Activated T-helper 2 cell treated with anti-CD3 and anti-CD28 coated beads, Interferon-gamma antibody, Interleukin-2, Interleukin-4, amounts not matched to agents 10 μg/mL and 5 μg/mL and 100 μg/mL, durations not matched to agents 14 hours and 24 hours and 36 hours (primary cell): ENCODE results near the gene CD164L2. TPM values are rescaled to one million over a fixed set of nuclear protein-coding genes. Genes with fewer than 3 reads are reported as not detected.

ENCODE experiments used
- DNase-seq: peaks from one replicate; pipeline ENCODE4 v3.0.0; 2021; ENCODE audit warnings: low spot score
- H3K27ac Mint-ChIP-seq: one replicate; pipeline ENCODE4 v1.8.0; 2021; ENCODE audit warnings: mixed read lengths
- H3K27me3 Mint-ChIP-seq: one replicate; pipeline ENCODE4 v1.8.0; 2021; ENCODE audit warnings: low read depth, mixed read lengths
- H3K36me3 Mint-ChIP-seq: one replicate; pipeline ENCODE4 v1.8.0; 2021; ENCODE audit warnings: low read depth, mixed read lengths
- H3K4me1 Mint-ChIP-seq: one replicate; pipeline ENCODE4 v1.8.0; 2021; ENCODE audit warnings: low read depth, mixed read lengths
- H3K4me3 Mint-ChIP-seq: one replicate; pipeline ENCODE4 v1.8.0; 2021; ENCODE audit warnings: low read depth, mild to moderate bottlenecking, moderate library complexity, mixed read lengths
- H3K9me3 Mint-ChIP-seq: one replicate; pipeline ENCODE4 v1.8.0; 2021; ENCODE audit warnings: mixed read lengths
- intact Hi-C: fragments of 100-400 bp; cut with micrococcal nuclease; formaldehyde crosslinking; loops from one replicate; pipeline ENCODE4 v1.15.1; 2023
- total RNA-seq: library from RNA; stranded (reverse); gene quantifications from 2 replicates; pipeline ENCODE4 v1.2.3, GENCODE V29; 2022

Gene CD164L2
- total RNA-seq, 1 donor from 2014 or later, result not detected

DNA sequence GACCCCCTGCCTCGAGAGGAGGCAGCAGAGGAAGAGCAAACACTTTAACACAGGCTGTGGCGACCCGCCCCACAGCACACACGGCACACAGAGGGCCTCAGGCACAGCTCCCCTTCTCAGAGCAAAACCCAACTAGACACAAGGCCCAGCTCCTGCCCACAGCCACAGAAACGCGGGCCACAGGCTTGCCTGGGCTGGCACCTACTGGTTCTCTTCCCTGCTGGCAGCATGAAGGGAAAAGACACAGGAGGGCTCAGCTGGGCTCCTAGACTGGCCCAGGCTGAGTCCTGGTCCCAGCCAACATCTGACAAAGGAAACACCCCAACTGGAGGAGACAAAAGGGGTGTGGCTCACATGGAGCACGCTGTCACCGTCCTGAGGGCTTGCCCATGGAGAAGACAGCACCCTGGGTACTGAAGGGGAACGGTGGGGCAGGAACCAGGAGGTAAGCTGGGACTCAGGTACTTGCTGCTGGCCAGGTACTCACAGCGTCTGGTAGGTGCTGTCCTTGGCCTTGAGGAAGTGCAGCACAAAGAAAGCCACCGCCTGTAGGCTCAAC lies 3.5 kb downstream of the CD164L2 start:
- DNase-seq, result no peak
- intact Hi-C loops, result no loop called here
- Mint-ChIP-seq H3K27me3 (peaks cover 12% of the 10 kb centered on the region), H3K4me3 (no peak overlapping the region), H3K9me3 (no peaks in the 10 kb centered on the region), H3K27ac (no peak overlapping the region), H3K4me1 (no peaks in the 10 kb centered on the region), H3K36me3 (no peaks in the 10 kb centered on the region)

DNA sequence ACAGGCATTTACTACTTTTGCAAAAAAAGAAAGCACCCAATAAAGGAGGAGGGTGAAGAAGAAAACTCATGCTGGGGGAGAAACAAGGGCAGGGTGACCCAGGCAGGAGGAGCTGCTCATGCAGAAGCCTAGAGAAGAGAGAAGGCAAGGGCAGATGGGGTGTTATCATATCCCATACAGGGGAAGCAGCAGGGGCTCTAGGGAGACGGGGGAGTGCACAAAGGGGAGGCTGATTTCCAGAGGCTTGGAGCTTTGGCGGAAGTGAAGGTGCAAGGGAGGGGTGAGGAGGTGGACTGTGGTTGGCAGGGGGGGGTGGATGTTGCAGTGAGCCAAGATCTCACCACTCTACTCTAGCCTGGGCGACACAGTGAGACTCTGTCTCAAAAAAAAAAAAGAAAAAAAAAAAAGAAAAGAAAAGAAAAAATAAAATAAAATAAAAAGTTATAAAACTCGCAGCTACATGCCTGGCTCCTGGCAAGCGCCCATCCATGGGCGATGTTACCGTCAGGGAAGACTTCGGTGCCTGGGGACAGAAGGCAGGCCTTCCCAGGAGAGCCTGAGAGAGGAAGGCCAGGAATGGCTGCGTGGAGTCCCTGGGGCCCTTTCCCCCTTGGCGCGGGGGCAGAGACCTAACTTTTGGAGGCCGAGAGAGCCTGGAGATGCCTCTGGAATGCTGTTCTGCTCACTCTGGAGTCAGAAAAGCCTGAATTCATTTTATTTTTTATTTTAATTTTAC lies 5.2 kb downstream of the CD164L2 start:
- no peak overlapping the region for H3K27ac Mint-ChIP-seq
- DNase-seq, result no peak
- H3K27me3 Mint-ChIP-seq, result peaks cover 12% of the 10 kb centered on the region
- H3K36me3 Mint-ChIP-seq, result no peaks in the 10 kb centered on the region
- intact Hi-C loops, result no loop called here
- H3K9me3 Mint-ChIP-seq, result no peaks in the 10 kb centered on the region
- no peak overlapping the region for H3K4me3 Mint-ChIP-seq
- H3K4me1 Mint-ChIP-seq, result no peaks in the 10 kb centered on the region

DNA sequence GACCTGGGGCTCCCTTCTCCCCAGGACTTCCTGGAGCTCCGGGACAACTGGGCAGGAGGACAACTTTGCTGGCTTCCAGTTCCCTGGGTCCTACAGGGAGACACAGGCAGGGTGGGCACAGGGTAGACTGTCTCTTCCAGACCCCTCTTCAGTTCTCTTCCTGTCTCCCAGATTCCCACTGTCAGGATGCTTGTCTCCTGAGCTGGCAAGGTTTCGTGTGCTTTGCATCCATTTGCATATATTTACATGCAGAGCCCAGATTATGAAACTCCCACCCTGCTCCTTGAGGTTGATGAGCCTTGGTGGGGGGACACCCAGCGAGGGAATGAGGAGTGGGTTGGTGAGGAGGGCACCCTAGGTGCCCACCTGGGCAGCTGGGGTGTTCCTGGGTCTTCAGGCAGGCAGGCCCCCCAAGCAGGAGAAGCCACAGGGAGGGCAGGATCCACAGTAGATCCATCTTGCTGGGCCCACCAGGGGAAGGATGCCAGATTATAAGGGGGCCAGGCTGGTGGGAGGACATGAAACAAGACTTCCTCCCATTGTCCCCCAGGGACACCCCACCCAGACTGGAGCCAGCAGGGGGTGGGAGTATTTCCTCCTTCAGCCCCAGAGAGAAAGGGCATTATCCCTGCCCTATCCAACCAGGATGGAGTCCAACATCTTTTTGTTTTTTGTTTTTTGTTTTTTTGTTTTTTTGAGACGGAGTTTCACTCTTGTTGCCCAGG lies 8.6 kb downstream of the CD164L2 start, which contains the start of gene FCN3:
Gene FCN3, minus strand, starts transcription at position 463 of the 725 bp plus-strand sequence. Its CDS starts 6 bp downstream, at position 457.
- H3K4me1 Mint-ChIP-seq, result peaks cover 3% of the 10 kb centered on the region
- no peak within 1 kb of the TSS for H3K4me3 Mint-ChIP-seq
- no peak for DNase-seq
- H3K9me3 Mint-ChIP-seq, result no peaks in the 10 kb centered on the region
- no peak within 1 kb of the TSS for H3K27ac Mint-ChIP-seq
- H3K27me3 Mint-ChIP-seq, result peaks cover 1% of the 10 kb centered on the region
- no peaks in the 10 kb centered on the region for H3K36me3 Mint-ChIP-seq
- intact Hi-C loops, result no loop called here

DNA sequence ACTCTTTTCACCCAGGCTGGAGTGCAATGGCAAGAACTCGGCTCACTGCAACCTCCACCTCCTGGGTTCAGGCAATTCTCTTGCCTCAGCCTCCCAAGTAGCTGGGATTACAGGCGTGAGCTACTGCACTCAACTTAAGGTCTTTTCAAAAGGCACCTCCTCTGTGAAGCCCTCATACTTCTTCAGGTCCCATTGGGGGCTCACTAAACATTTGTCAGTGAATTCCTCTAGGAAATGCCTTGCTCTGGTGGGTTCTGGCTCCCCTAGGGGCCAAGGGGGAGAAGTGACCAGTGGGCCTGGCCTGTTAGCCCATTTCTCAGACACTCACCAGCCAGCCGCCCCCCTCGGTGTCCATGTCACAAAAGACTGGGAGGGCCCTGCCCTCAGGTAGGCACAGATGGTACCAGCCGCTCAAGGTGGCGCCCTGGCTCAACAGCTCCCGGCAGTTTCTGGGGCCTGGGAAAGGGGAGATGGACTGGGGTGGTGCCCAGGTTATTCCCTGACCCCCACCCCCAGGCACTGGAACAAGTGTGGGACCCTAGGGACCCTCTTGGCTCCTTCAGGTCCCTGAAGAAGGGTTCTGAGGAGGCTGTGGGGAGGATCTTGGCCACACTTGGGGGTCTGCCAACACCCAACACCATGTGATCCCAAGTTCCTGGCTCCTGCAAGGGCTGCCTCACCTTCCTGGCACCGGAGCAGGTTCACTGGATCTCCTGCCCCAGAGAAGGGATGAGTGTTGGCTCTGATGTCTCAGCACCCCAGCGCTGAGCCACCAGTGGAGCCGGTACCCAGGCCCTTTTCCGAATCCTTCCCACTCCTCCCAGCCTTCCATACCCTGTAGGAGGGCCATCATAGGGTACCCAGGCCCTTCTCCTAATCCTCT lies 10.1 kb downstream of the CD164L2 start:
- Mint-ChIP-seq H3K4me3 (no peak overlapping the region), H3K36me3 (no peaks in the 10 kb centered on the region), H3K9me3 (no peaks in the 10 kb centered on the region), H3K4me1 (peaks cover 9% of the 10 kb centered on the region), H3K27ac (no peak overlapping the region), H3K27me3 (peaks cover 1% of the 10 kb centered on the region)
- intact Hi-C loops, result no loop called here
- no peak for DNase-seq

DNA sequence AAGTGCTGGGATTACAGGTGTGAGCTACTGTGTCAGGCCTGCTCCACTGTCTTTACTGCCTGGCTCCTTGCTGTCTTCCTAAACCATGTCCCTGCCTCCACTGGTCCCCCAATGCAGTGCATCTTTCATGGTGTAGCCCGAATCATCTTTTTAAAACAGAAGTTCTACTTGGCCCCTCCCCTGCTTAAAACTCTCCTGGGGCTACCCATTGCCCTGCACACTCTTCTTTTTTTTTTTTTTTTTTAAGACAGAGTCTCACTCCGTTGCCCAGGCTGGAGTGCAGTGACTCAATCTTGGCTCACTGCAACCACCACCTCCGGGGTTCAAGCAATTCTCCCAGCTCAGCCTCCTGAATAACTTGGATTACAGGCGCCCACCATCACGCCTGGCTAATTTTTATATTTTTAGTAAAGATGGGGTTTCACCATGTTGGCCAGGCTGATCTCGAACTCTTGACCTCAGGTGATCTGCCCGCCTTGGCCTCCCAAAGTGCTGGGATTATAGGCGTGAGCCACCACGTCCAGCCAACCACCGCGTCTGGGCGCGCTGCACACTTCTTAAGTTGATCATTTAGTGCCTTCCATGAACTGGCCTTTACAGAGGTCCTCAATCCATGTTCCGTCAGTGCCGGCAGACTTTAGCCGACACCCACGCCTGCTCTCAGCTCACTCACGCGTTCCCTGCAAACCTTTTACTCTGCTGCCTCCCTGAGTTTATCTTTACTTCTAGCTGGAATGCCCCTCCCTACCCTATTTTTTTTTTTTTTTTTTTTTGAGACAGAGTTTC lies 10.9 kb downstream of the CD164L2 start:
- intact Hi-C loops, result no loop called here
- DNase-seq, result no peak
- Mint-ChIP-seq H3K4me3 (no peak overlapping the region), H3K9me3 (no peaks in the 10 kb centered on the region), H3K36me3 (no peaks in the 10 kb centered on the region), H3K4me1 (peaks cover 15% of the 10 kb centered on the region), H3K27ac (no peak overlapping the region), H3K27me3 (no peaks in the 10 kb centered on the region)

DNA sequence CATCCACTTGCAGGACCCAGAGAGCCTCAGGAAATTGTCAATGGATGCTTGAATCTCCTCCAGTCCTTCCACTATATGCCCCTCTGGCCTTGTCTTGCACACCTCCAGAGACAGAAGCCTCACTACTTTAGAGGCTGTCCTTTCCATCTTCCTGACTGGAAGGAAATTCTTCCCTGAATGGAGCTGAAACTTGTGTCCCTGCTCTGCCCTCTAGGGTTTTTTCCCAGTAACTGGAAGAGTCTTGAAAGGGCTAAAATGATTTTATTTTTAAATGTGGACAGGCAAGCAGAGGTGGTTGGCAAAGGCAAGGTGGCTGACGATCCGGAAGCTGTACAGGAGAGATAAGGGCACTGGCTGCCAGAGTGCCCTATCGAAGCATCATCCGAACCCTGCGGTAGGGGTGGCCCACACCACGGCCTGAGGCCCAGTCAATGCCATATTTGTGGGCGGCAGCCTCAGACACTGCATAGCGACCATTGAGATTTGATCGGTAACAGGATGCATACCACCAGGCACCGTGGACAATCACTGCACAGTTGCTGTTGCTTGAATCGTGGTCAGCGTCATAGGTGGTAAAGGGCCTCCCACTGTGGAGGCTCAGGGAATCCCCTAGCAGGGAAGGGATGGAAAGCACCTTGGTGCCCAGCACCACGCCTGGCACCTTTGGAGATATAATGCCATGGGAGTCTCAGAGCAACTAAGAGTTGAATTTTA lies 14.1 kb downstream of the CD164L2 start:
- Mint-ChIP-seq H3K36me3 (no peaks in the 10 kb centered on the region), H3K27me3 (no peaks in the 10 kb centered on the region), H3K27ac (no peak overlapping the region), H3K4me1 (peaks cover 28% of the 10 kb centered on the region), H3K4me3 (no peak overlapping the region), H3K9me3 (no peaks in the 10 kb centered on the region)
- intact Hi-C loops, result no loop called here
- DNase-seq, result no peak

DNA sequence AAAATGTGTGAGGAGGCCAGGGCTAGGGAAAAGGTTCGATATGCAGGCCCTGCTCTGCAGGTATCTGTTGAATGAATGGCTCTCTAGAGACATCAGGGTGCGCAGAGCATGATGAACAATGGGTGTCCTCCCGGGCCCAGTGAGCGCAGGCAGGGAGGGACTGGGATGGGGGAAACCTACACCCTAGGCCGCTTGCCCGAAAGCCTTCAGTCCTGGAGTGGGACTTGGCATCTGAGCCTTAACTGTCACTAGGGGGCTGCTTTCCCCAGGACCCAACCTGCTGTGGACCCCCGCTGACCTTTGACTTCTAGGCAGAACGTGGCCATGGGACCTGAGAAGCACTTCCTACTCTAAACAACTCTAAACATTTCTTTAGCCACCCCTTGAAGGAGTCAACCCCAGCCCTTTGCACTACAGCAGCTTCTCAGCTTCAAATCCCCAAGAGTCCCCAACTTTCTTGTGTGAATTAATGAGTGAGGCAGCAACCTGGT lies 15.9 kb downstream of the CD164L2 start:
- DNase-seq, result no peak
- Mint-ChIP-seq H3K9me3 (no peaks in the 10 kb centered on the region), H3K27ac (peak overlapping the region; percentile 64), H3K4me1 (peaks cover 28% of the 10 kb centered on the region), H3K4me3 (peak overlapping the region; percentile 65), H3K36me3 (no peaks in the 10 kb centered on the region), H3K27me3 (no peaks in the 10 kb centered on the region)
- intact Hi-C loops, result no loop called here

DNA sequence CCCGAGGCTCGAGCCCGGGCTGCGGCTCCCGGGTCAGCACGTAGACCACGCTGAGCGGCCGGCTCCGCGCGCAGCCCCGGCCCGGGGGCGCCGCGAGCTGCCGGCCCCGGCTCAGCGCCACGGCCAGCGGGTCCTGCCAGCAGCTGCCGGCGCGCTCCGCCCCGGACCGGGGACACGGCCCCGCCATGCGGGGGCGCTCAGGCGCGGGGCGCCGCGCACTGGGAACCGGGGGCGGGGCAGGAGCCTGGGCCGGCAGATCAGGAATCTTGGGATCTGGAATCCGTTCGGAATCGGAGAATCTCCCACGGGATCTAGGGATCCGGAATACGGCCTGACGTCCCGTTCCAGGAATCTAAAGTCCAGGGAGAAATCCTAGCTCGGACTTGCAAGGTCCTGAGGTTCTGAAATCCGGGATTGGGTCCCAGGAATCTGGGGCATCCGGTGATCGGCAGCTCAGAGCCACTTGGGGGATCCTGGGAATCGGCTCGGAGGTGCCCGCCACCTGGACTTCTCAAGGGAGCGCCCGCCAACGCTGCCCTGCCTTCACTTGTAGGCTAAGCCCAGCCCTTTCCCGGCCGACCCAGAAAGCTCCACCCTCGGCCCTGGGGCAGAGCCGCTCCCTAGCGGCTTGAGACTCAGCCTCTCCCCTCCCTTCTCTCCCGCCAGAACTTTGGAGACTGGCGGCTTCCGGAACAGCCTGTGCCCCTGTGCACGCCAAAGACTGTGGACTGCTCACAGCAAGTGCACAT lies 16.5 kb downstream of the CD164L2 start, which contains the start of gene MAP3K6:
Gene MAP3K6, minus strand, starts transcription at position 551 of the 749 bp plus-strand sequence. Its CDS starts 364 bp downstream, at position 187.
- Mint-ChIP-seq H3K9me3 (no peaks in the 10 kb centered on the region), H3K4me1 (peaks cover 28% of the 10 kb centered on the region), H3K27me3 (no peaks in the 10 kb centered on the region), H3K36me3 (no peaks in the 10 kb centered on the region), H3K27ac (peak within 1 kb of the TSS; percentile 83), H3K4me3 (peak within 1 kb of the TSS; percentile 81)
- intact Hi-C loops, result no loop called here
- peak; percentile 42 for DNase-seq

DNA sequence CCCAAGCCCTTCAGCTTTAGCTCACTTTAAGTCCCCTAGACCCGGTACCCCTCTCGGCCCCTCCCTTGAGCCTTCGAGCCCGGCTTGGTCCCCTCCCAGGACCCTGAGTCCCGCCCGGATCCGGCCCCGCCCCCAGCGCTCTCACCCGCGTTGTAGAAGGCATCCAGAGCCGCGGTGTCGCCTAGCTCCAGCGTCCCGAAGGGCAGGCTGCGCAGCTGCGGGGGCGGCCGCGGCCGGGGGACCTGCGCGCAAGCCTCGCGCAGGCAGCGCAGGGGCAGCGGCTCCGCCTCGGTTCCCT lies 17.1 kb downstream of the CD164L2 start:
- peak overlapping the region; percentile 81 for H3K4me3 Mint-ChIP-seq
- H3K9me3 Mint-ChIP-seq, result no peaks in the 10 kb centered on the region
- DNase-seq, result peak; percentile 74
- intact Hi-C loops, result no loop called here
- H3K27me3 Mint-ChIP-seq, result no peaks in the 10 kb centered on the region
- H3K27ac Mint-ChIP-seq, result peak overlapping the region; percentile 83
- peaks cover 28% of the 10 kb centered on the region for H3K4me1 Mint-ChIP-seq
- H3K36me3 Mint-ChIP-seq, result no peaks in the 10 kb centered on the region

DNA sequence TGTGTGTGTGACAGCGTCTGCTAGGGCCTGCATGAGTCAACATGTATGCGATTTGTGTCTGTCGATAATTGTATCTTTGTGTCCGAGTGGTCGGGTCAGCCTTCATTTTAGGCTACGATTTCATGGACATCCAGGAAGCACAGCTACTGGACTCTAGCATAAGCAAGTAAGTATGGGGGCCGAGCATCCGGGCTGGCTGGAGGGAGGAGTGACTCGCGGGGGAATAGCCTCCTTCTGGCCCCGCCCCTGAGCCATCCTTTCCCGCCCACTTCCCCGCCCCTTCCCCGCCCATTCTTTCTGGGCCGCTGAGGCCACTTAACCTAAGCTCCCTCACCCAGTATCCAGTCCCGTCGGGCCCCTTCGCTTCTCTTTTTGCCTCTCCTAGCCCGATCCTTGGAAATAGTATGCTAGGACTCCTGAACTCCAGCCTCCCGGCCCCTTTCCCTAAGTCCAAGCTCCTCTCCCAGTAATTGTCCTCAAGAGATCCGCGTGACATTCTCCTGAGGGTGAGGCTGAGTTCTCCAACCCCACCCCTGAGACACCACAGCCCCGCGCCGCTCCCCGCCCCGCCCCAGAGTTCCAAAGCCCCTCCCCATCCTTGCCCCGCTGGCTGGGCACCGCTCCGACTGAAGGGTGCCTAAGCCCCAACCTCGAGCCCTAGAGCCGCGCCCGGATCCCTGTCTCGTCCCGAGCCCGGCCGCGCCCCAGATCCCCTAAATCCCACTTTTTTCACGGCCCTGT lies 17.6 kb downstream of the CD164L2 start:
- no peaks in the 10 kb centered on the region for H3K9me3 Mint-ChIP-seq
- intact Hi-C loops, result loop anchor here (1.0 to 2.0 kb wide), 3 partner anchors 8 to 27 kb away; partner anchors contain the start of genes GPR3 and SYTL1
- peak overlapping the region; percentile 81 for H3K4me3 Mint-ChIP-seq
- H3K36me3 Mint-ChIP-seq, result no peaks in the 10 kb centered on the region
- H3K4me1 Mint-ChIP-seq, result peaks cover 28% of the 10 kb centered on the region
- peak overlapping the region; percentile 83 for H3K27ac Mint-ChIP-seq
- peak; percentile 68 for DNase-seq
- H3K27me3 Mint-ChIP-seq, result no peaks in the 10 kb centered on the region
